NT2/D1 (cell line): ENCODE data around the gene SGSM2.

Source experiments
- YY1 ChIP-seq: IDR thresholded peaks from 2 replicates; pipeline ENCODE4 v1.6.1; 2011; ENCODE audit not compliant: insufficient read length, insufficient read depth
- ZNF274 ChIP-seq: IDR thresholded peaks from 2 replicates; pipeline ENCODE4 v1.6.1; 2011; ENCODE audit warnings: mild to moderate bottlenecking, low read depth, low read length

DNA sequence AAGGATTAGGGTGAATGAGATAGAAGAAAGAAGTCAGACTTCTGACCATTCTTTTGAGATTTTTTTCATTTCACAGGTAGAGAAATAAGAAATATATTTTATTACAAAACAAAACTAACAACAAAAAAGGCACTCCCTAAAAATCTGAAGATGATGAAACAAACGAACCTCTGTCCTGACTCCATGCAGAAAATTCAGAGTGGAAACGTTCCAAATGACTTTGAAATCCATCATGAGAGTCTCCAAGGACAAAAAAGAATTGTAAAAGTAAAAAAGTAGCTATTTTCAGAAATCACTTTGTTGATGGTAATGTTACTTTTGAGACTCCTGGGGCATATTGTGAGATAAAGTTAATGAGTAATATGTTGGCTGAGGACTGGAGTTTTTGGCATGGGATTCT lies 89.9 kb downstream of the SGSM2 start:
- TF ChIP-seq YY1 (no peak), ZNF274 (no peak)
